H1 (cell line): Measurements from ENCODE around the gene KSR2. TPM values are rescaled to one million over a fixed set of nuclear protein-coding genes. Genes with fewer than 3 reads are reported as not detected.

Experiments
- CTCF ChIA-PET: fragments of 300-600 bp; sonication (Branson Sonifier 250); formaldehyde crosslinking; loops from one replicate; lab custom pipeline; 2021; ENCODE audit not compliant: partially characterized antibody; lab: Charles Lee
- POLR2A ChIA-PET: fragments of 300-600 bp; sonication (Branson Sonifier 250); formaldehyde crosslinking; loops from one replicate; lab custom pipeline; 2021; ENCODE audit warnings: inconsistent platforms; ENCODE audit not compliant: partially characterized antibody; lab: Charles Lee
- DNase-seq, 2 experiments: peaks; one replicate each; pipeline versions ENCODE4 v3.0.0 to v3.0.0-alpha.2; 2010 to 2022; ENCODE audit warnings: low spot score in 2 of 2, low read depth in 1 of 2, mixed read lengths in 1 of 2
- FAIRE-seq: peaks from 2 replicates; lab custom pipeline; 2011; peaks lifted over from hg19 to GRCh38; lab: Jason Lieb, UNC
- H2AFZ ChIP-seq: 2 replicates; pipeline ENCODE4 v1.8.1; 2012; ENCODE audit warnings: low read length, inconsistent platforms
- H2AK5ac ChIP-seq: 2 replicates; pipeline ENCODE4 v1.6.1; 2013; ENCODE audit warnings: low read depth, low read length
- H2BK120ac ChIP-seq: replicated peaks from 2 replicates; pipeline ENCODE3; 2013; ENCODE audit warnings: low read depth, low read length, inconsistent platforms
- H2BK12ac ChIP-seq: 2 replicates; pipeline ENCODE4 v1.6.1; 2013; ENCODE audit warnings: low read depth, low read length
- H2BK15ac ChIP-seq: 2 replicates; pipeline ENCODE4 v1.6.1; 2013; ENCODE audit warnings: low read length
- H2BK20ac ChIP-seq: 2 replicates; pipeline ENCODE4 v1.6.1; 2013; ENCODE audit warnings: low read length
- H2BK5ac ChIP-seq: 2 replicates; pipeline ENCODE4 v1.6.1; 2013; ENCODE audit warnings: low read depth, low read length
- H3K14ac ChIP-seq: 2 replicates; pipeline ENCODE4 v1.6.1; 2013; ENCODE audit warnings: inconsistent platforms; ENCODE audit not compliant: insufficient read length
- H3K18ac ChIP-seq: 2 replicates; pipeline ENCODE4 v1.6.1; 2013; ENCODE audit warnings: low read length; ENCODE audit errors: extremely low read depth
- H3K23ac ChIP-seq: 2 replicates; pipeline ENCODE4 v1.6.1; 2013; ENCODE audit warnings: inconsistent platforms; ENCODE audit not compliant: insufficient read length
- H3K23me2 ChIP-seq: 2 replicates; pipeline ENCODE4 v1.6.1; 2013; ENCODE audit warnings: low read depth, low read length
- H3K27ac ChIP-seq: 2 replicates; pipeline ENCODE4 v1.6.1; 2011; ENCODE audit warnings: low read depth, low read length, inconsistent platforms
- H3K27me3 ChIP-seq, 4 experiments: replicated peaks in 1 of 4; 1 replicate in 1 of 4; 2 replicates in 3 of 4; pipeline versions ENCODE4 v1.6.1 to v1.8.1; 2011 to 2013; ENCODE audit warnings: low read length in 3 of 4, mild to moderate bottlenecking in 3 of 4, inconsistent platforms in 2 of 4, mixed read lengths in 2 of 4, moderate library complexity in 1 of 4; ENCODE audit not compliant: control insufficient read depth in 3 of 4, insufficient read depth in 3 of 4; ENCODE audit errors: extremely low read depth in 1 of 4
- H3K36me3 ChIP-seq, 4 experiments: 2 replicates each; pipeline versions ENCODE4 v1.6.1 to v1.8.1; 2011 to 2013; ENCODE audit warnings: mild to moderate bottlenecking in 4 of 4, low read length in 3 of 4, moderate library complexity in 2 of 4, control low read depth in 1 of 4, inconsistent platforms in 1 of 4; ENCODE audit not compliant: insufficient read depth in 4 of 4, control insufficient read depth in 2 of 4
- H3K4ac ChIP-seq: replicated peaks from 2 replicates; pipeline ENCODE3; 2013; ENCODE audit warnings: low read length, low read depth, mixed read lengths, inconsistent platforms; ENCODE audit not compliant: insufficient read length
- H3K4me1 ChIP-seq, 4 experiments: replicated peaks in 1 of 4; 1 replicate in 1 of 4; 2 replicates in 3 of 4; pipeline versions ENCODE4 v1.6.1 to v1.8.1; 2011 to 2013; ENCODE audit warnings: low read length in 3 of 4, inconsistent platforms in 2 of 4, mixed read lengths in 1 of 4; ENCODE audit not compliant: insufficient read depth in 4 of 4, control insufficient read depth in 3 of 4
- H3K4me2 ChIP-seq, 2 experiments: 2 replicates each; pipeline versions ENCODE4 v1.6.1 to v1.8.1; 2011 to 2013; ENCODE audit warnings: low read depth in 2 of 2, low read length in 2 of 2, control low read depth in 1 of 2, inconsistent platforms in 1 of 2, mild to moderate bottlenecking in 1 of 2; ENCODE audit not compliant: insufficient read depth in 1 of 2
- H3K4me3 ChIP-seq, 4 experiments: fragments of 200-600, 300-600 bp in 1 of 4; sonication (generic), shearing (Covaris generic), sonication (Bioruptor Twin) in 1 of 4; 2 replicates each; pipeline versions ENCODE4 v1.5.1 to v1.8.1; 2011 to 2016; ENCODE audit warnings: low read length in 4 of 4, low read depth in 3 of 4, control low read depth in 2 of 4, inconsistent platforms in 2 of 4, mild to moderate bottlenecking in 2 of 4, mixed read lengths in 1 of 4, moderate library complexity in 1 of 4; ENCODE audit not compliant: insufficient read depth in 2 of 4; ENCODE audit errors: extremely low read depth in 1 of 4
- H3K56ac ChIP-seq: replicated peaks from 2 replicates; pipeline ENCODE3; 2013; ENCODE audit warnings: low read depth, mild to moderate bottlenecking, mixed read lengths, low read length, inconsistent platforms; ENCODE audit not compliant: insufficient read length
- H3K79me1 ChIP-seq: 2 replicates; pipeline ENCODE4 v1.6.1; 2013; ENCODE audit warnings: low read depth, low read length, control low read depth
- H3K79me2 ChIP-seq, 2 experiments: 2 replicates each; pipeline versions ENCODE4 v1.6.1 to v1.8.1; 2012 to 2013; ENCODE audit warnings: low read length in 2 of 2, mild to moderate bottlenecking in 2 of 2, inconsistent platforms in 1 of 2; ENCODE audit not compliant: insufficient read depth in 2 of 2, control insufficient read depth in 1 of 2
- H3K9ac ChIP-seq, 4 experiments: replicated peaks in 1 of 4; 1 replicate in 1 of 4; 2 replicates in 3 of 4; pipeline versions ENCODE4 v1.6.1 to v1.8.1; 2011 to 2013; ENCODE audit warnings: low read depth in 3 of 4, low read length in 3 of 4, control low read depth in 2 of 4, mild to moderate bottlenecking in 2 of 4, moderate library complexity in 2 of 4, inconsistent platforms in 1 of 4; ENCODE audit errors: extremely low read depth in 1 of 4
- H3K9me3 ChIP-seq, 2 experiments: 2 replicates each; pipeline versions ENCODE4 v1.6.1 to v1.8.1; 2012 to 2013; ENCODE audit warnings: mild to moderate bottlenecking in 2 of 2, moderate library complexity in 2 of 2, control low read depth in 1 of 2, inconsistent platforms in 1 of 2, low read depth in 1 of 2, low read length in 1 of 2, mixed read lengths in 1 of 2; ENCODE audit not compliant: insufficient read depth in 2 of 2
- H4K20me1 ChIP-seq, 2 experiments: replicated peaks in 1 of 2; 2 replicates each; pipeline versions ENCODE3 to v1.8.1; 2011 to 2013; ENCODE audit warnings: inconsistent platforms in 2 of 2, low read length in 2 of 2, mild to moderate bottlenecking in 1 of 2; ENCODE audit not compliant: insufficient read depth in 2 of 2, control insufficient read depth in 1 of 2
- H4K5ac ChIP-seq: 2 replicates; pipeline ENCODE4 v1.6.1; 2013; ENCODE audit warnings: low read length, low read depth, mixed read lengths, inconsistent platforms; ENCODE audit not compliant: insufficient read length
- H4K8ac ChIP-seq: 2 replicates; pipeline ENCODE4 v1.8.0; 2013; ENCODE audit warnings: mild to moderate bottlenecking, moderate library complexity, low read length, inconsistent platforms; ENCODE audit not compliant: insufficient read depth; ENCODE audit errors: extremely low read depth
- H4K91ac ChIP-seq: replicated peaks from 2 replicates; pipeline ENCODE3; 2013; ENCODE audit warnings: low read length, mixed read lengths, inconsistent platforms; ENCODE audit not compliant: insufficient read length
- CHD2 ChIP-seq: IDR thresholded peaks from 2 replicates; pipeline ENCODE4 v1.6.1; 2012; ENCODE audit warnings: low read length, improper control_type of control experiment
- E2F6 ChIP-seq: IDR thresholded peaks from 2 replicates; pipeline ENCODE4 v1.6.1; 2012; ENCODE audit warnings: inconsistent platforms
- EP300 ChIP-seq, 2 experiments: IDR thresholded peaks; 1 replicate in 1 of 2; 2 replicates in 1 of 2; pipeline ENCODE4 v1.6.1; 2011 to 2012; ENCODE audit warnings: low read depth in 2 of 2, low read length in 2 of 2, mild to moderate bottlenecking in 2 of 2, borderline replicate concordance in 1 of 2, inconsistent platforms in 1 of 2, moderate library complexity in 1 of 2
- HDAC2 ChIP-seq, 2 experiments: fragments of 300-600 bp in 1 of 2; sonication (generic) in 1 of 2; IDR thresholded peaks; 2 replicates each; pipeline ENCODE4 v1.6.1; 2011 to 2012; ENCODE audit warnings: low read depth in 2 of 2, low read length in 2 of 2, mild to moderate bottlenecking in 2 of 2, moderate library complexity in 2 of 2, borderline replicate concordance in 1 of 2, inconsistent platforms in 1 of 2
- JUND ChIP-seq: IDR thresholded peaks from 2 replicates; pipeline ENCODE4 v1.6.1; 2011; ENCODE audit warnings: mild to moderate bottlenecking, improper control_type of control experiment, low read length
- KDM1A ChIP-seq: fragments of 200-600, 300-600 bp; sonication (generic); IDR thresholded peaks from 2 replicates; pipeline ENCODE4 v1.7.1; 2016; ENCODE audit warnings: mild to moderate bottlenecking, low read length, borderline replicate concordance
- MAX ChIP-seq: IDR thresholded peaks from 2 replicates; pipeline ENCODE4 v1.6.1; 2012; ENCODE audit warnings: inconsistent platforms
- POU5F1 ChIP-seq: IDR thresholded peaks from 2 replicates; pipeline ENCODE4 v1.6.1; 2011; ENCODE audit warnings: low read depth, mild to moderate bottlenecking, low read length, moderate library complexity
- RAD21 ChIP-seq, 2 experiments: IDR thresholded peaks in 1 of 2; conservative IDR thresholded peaks in 1 of 2; 2 replicates each; pipeline ENCODE4 v1.6.1; 2011; ENCODE audit warnings: low read depth in 2 of 2, low read length in 2 of 2, improper control_type of control experiment in 1 of 2, inconsistent platforms in 1 of 2, mild to moderate bottlenecking in 1 of 2, moderate library complexity in 1 of 2
- SIN3A ChIP-seq, 2 experiments: IDR thresholded peaks in 1 of 2; conservative IDR thresholded peaks in 1 of 2; 2 replicates each; pipeline ENCODE4 v1.6.1; 2011 to 2012; ENCODE audit warnings: low read length in 2 of 2, improper control_type of control experiment in 1 of 2, low read depth in 1 of 2, mild to moderate bottlenecking in 1 of 2
- SP4 ChIP-seq: IDR thresholded peaks from 2 replicates; pipeline ENCODE4 v1.6.1; 2012; ENCODE audit warnings: low read length, inconsistent platforms
- SUZ12 ChIP-seq: fragments of 200-600 bp; sonication (generic); IDR thresholded peaks from 2 replicates; pipeline ENCODE4 v1.6.1; 2012; ENCODE audit warnings: mild to moderate bottlenecking, inconsistent platforms, low read length, moderate library complexity, mixed read lengths
- TAF7 ChIP-seq: optimal IDR thresholded peaks from 2 replicates; pipeline ENCODE3; 2011; ENCODE audit warnings: low read depth, mild to moderate bottlenecking, inconsistent platforms, low read length, moderate library complexity, borderline replicate concordance
- WGBS, 2 experiments: shearing (Covaris generic) in 1 of 2; methylation state at CpG; one replicate each; pipeline versions ENCODE4 v1.1.6 to v1.1.7; 2013 to 2015; ENCODE audit warnings: low lambda C conversion rate in 2 of 2, mixed read lengths in 2 of 2, inconsistent platforms in 1 of 2, low coverage in 1 of 2, missing lambda C conversion rate in 1 of 2; ENCODE audit not compliant: insufficient replicate concordance in 2 of 2, insufficient coverage in 1 of 2, insufficient read length in 1 of 2; ENCODE audit errors: extremely low coverage in 1 of 2, missing lambda C conversion rate in 1 of 2; 5-methylcytosine and 5-hydroxymethylcytosine counted together
- polyA plus RNA-seq, 7 experiments: library from polyadenylated mRNA; depleted of rRNA in 3 of 7; stranded (reverse) in 5 of 7; unstranded in 2 of 7; fragments of >200 nt in 5 of 7; fragments of 200-250 nt in 2 of 7; gene quantifications; 1 replicate in 5 of 7; 2 replicates in 1 of 7; 4 replicates in 1 of 7; pipeline versions ENCODE4 v1.2.1 to v1.2.3, GENCODE V29; 2011 to 2013; ENCODE audit warnings: missing spikeins in 2 of 7, mixed read lengths in 2 of 7
- total RNA-seq: library from RNA; stranded (reverse); fragmentation: NEBNext Ultra II Directional; extraction: Animal tissue kit (Norgen Biotek cat#: 25700); gene quantifications from 2 replicates; pipeline ENCODE4 v1.2.1, GENCODE V29; 2021

Gene KSR2
- total and polyA plus RNA-seq, 2 of the 8 experiments (the other 6 are each of a cell fraction or from before 2014, with no cell fraction given) = 0.74 to 2.2 TPM

GRCh38 chr12:117724543-117724942, 244.2 kb downstream of the KSR2 start:
- no peaks in the 10 kb centered on the region for H3K23me2 ChIP-seq
- H3K36me3 ChIP-seq = no peaks in the 10 kb centered on the region
- no peak overlapping the region for H3K18ac ChIP-seq
- POLR2A ChIA-PET = interaction anchor here (0.6 kb wide), 1 partner anchor 14 kb away, joined by 3 read pairs; no protein-coding TSS in a partner anchor
- H3K4me2 ChIP-seq = no peak overlapping the region
- H2AFZ ChIP-seq = no peak overlapping the region
- H2AK5ac ChIP-seq = no peak overlapping the region
- no peak overlapping the region for H2BK5ac ChIP-seq
- no peaks in the 10 kb centered on the region for H3K4me1 ChIP-seq
- no peak overlapping the region for H2BK120ac ChIP-seq
- DNase-seq = no peak
- no peak overlapping the region for H4K8ac ChIP-seq
- H4K5ac ChIP-seq = no peak overlapping the region
- no peak overlapping the region for H3K4me3 ChIP-seq
- no peak for FAIRE-seq
- no peak overlapping the region for H2BK15ac ChIP-seq
- CTCF ChIA-PET = no interaction called here
- H3K27me3 ChIP-seq = no peaks in the 10 kb centered on the region
- no peaks in the 10 kb centered on the region for H3K79me1 ChIP-seq
- H4K91ac ChIP-seq = no peak overlapping the region
- no peak overlapping the region for H3K27ac ChIP-seq
- H2BK12ac ChIP-seq = no peak overlapping the region
- H3K9me3 ChIP-seq = no peaks in the 10 kb centered on the region
- H3K14ac ChIP-seq = no peak overlapping the region
- no peak overlapping the region for H3K56ac ChIP-seq
- H3K4ac ChIP-seq = no peak overlapping the region
- no peaks in the 10 kb centered on the region for H4K20me1 ChIP-seq
- H3K79me2 ChIP-seq = no peaks in the 10 kb centered on the region
- no peak overlapping the region for H3K23ac ChIP-seq
- H2BK20ac ChIP-seq = no peak overlapping the region
- H3K9ac ChIP-seq = no peak overlapping the region
- WGBS, 2 experiments = 76% methylated on average over 3 of the region's 4 CpGs; no CpG with 5 or more reads in 1 of the 2 experiments
- TF ChIP-seq SIN3A (conservative IDR thresholded peaks at IDR 0.05 in 1 of 2, IDR thresholded peaks at IDR 0.05 in 1 of 2; ENCODE audit: low read depth in 1 of 2, low read length in 2 of 2) = no peak
- no peak for TF ChIP-seq RAD21 (IDR thresholded peaks at IDR 0.05 in 1 of 2, conservative IDR thresholded peaks at IDR 0.05 in 1 of 2; ENCODE audit: low read depth in 2 of 2, low read length in 2 of 2)
- no peak for TF ChIP-seq E2F6
- no peak for TF ChIP-seq TAF7
- no peak for TF ChIP-seq JUND
- TF ChIP-seq EP300 (IDR thresholded peaks at IDR 0.05; ENCODE audit: borderline replicate concordance in 1 of 2, low read depth in 2 of 2, low read length in 2 of 2) = no peak
- no peak for TF ChIP-seq POU5F1
- no peak for TF ChIP-seq CHD2
- no peak for TF ChIP-seq SUZ12
- TF ChIP-seq SP4 = no peak
- no peak for TF ChIP-seq MAX
- TF ChIP-seq HDAC2 (IDR thresholded peaks at IDR 0.05; ENCODE audit: borderline replicate concordance in 1 of 2, low read depth in 2 of 2, low read length in 2 of 2) = no peak
- TF ChIP-seq KDM1A = no peak
